GM19238 (cell line): Measurements from ENCODE around the gene SENP5.
A peak's percentile ranks its signal among the peaks of the same experiment; 100 is the strongest.
"Not testable (repeated sequence)": the region's sequence is repeated elsewhere in the genome, so short reads cannot be mapped to it uniquely, and the experiment has no call there.

ENCODE experiments used
- DNase-seq: peaks from one replicate; pipeline ENCODE4 v3.0.0; 2011; ENCODE audit warnings: low spot score; ENCODE audit not compliant: insufficient read length

Gene SENP5

DNA sequence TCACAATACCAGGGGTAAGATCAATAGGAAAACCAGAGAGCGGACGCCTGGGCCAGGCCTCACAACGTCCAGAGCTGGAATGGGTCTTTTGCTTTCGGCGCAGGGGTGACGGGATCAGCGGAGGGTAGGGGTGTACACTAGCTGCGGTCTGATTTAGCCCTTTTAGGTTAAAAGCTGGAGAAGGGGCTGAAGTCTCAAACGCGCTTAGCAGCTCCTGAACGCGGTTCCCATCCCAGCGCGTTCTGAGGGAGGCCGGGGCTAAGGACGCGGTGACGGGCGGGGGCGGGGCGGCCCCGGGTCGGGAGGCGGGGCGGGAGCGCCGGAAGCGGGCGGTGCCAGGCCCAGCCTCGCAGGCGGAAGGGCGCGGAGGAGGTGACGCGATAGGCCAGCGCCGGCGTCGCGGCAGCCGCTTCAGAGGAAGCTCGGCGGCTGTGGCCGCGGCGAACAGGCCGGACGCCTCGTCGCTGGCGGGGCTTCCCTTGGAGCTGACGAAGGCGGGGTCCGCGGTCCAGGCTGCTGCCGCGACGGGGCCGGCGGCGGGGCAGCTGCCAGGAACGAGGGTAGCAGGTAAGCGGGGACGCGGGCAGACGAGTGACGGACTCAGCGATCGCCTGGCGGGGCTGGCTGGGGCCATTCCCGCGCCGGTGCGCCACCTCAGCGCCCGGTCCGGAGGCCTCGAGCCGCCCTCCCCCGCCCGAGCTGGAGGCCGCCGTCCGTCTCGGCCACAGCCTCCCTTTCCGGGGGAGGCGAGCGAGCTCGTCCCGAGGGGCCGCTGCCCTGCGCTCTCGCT is at the start of gene SENP5:
Gene SENP5, plus strand, starts transcription at position 414 of the 790 bp plus-strand sequence. CDS start 17,262 bp downstream, outside the sequence.
- DNase-seq = peak; percentile 79

- no peak for DNase-seq
These were observed 45.8 kb upstream of the SENP5 start for GRCh38 chr3:196821806-196822355.

GRCh38 chr3:196829651-196830050 is 38.1 kb upstream of the SENP5 start:
- DNase-seq = not testable (repeated sequence)

DNA sequence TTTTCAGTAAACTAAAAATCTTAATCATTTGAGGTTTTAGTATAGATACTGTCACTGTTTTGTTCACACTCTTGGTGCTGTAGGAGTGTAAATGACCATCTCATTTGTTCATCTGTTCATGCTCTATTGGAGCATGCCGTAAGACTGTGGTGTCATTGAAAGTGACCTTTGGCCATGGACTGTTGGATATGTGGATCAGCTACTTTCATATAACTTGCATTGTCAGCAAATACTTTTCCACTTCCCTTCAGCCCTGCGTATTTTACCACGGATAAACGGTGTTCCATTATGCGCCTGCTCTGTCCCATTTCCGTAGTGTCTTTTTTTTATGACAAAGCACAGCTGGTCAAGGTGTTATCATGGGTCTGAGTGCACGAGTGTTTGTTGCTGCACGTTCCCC is 32.6 kb upstream of the SENP5 start:
- no peak for DNase-seq

- DNase-seq = not testable (repeated sequence)
These were observed 31.1 kb upstream of the SENP5 start for GRCh38 chr3:196836626-196837025.

- peak; percentile 62 for DNase-seq
These were observed 29.8 kb upstream of the SENP5 start for GRCh38 chr3:196837819-196838420.

DNA sequence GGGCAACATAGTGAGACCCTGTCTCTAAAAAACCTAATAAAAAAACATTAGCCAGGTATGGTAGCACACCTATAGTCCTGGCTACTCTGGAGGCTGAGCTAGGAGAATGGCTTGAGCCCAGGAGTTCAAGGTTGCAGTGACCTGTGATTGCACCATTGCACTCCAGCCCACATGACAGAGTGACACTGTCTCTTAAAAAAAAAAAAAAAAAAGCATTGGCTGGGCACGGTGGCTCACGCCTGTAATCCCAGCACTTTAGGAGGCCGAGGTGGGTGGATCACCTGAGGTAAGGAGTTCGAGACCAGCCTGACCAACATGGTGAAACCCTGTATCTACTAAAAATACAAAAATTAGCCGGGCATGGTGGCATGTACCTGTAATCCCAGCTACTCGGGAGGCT is 28.4 kb upstream of the SENP5 start:
- not testable (repeated sequence) for DNase-seq

DNA sequence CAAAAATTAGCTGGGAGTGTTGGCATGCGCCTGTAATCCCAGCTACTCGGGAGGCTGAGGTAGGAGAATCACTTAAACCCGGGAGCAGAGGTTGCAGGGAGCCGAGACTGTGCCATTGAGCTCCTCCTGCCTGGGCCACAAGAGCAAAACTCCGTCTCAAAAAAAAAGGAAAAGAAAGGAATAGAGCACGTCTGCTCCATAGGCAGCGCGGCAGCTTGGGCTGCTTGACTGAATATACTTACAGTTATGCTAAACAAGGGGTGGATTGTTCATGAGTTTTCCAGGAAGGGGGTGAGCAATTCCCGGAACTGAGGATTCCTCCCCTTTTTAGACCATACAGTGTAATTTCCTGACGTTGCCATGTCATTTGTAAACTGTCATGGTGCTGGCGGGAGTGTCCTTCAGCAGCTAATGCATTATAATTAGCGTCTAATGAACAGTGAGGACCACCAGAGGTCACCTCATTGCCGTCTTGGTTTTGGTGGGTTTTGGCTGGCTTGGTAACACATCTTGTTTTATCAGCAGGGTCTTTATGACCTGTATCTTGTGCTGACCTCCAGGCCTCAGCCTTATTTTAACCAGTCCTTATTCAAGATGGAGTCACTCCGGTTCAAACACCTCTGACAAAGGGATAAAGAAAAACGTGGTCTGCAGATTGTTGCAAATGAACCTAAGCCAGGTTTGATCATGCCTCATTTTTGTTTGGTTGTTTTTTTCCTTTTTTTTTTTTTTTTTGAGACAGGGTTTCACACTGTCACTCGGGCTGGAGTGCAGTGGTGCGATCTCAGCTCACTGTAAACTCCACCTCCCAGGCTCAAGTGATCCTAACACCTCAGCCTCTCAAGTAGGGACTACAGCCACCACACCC is 24.9 kb upstream of the SENP5 start:
- DNase-seq = no peak

- no peak for DNase-seq
These were observed 24.1 kb upstream of the SENP5 start for GRCh38 chr3:196843435-196844110.

DNA sequence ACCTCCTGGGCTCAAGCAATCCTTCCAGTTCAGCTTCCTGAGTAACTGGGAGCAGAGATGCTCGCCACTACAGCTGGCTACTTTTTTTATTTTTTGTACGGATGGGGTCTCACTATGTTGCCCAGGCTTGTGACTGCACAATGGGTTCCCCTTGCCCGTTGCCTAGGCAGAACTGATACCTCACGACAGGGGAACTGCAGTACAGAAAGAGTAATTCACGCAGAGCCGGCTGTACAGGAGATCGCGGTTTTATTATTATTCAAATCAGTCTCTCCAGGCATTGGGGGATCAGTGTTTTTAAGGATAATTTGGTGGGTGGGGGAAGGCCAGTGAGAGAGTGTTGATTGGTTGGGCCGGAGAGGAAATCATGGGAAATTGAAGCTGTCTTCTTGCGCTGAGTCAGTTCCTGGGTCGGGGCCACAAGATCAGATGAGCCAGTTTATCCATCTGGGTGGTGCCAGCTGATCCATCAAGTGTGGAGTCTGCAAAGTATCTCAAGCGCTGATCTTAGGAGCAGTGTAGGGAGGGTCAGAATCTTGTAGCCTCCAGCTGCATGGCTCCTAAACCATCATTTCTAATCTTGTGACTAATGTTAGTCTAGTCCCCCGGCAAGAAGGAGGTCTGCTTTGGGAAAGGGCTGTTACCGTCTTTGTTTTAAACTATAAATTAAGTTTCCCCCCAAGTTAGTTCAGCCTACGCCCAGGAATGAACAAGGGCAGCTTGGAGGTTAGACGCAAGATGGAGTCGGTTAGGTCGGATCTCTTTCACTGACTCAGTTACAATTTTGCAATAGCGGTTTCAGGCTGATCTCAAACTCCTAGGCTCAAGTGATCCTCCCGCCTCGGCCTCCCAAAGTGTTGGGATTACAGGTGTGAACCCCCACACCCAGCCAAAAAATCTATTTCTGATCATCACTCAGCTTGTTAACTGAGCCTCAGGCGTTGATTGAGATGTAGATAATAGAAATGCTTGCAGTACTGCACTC is 23.2 kb upstream of the SENP5 start:
- DNase-seq = not testable (repeated sequence)

GRCh38 chr3:196848375-196848774 is 19.3 kb upstream of the SENP5 start:
- not testable (repeated sequence) for DNase-seq

- DNase-seq = no peak
These were observed 18.5 kb upstream of the SENP5 start for GRCh38 chr3:196849180-196849741.

- not testable (repeated sequence) for DNase-seq
These were observed 4.7 kb upstream of the SENP5 start for GRCh38 chr3:196863000-196863399.

DNA sequence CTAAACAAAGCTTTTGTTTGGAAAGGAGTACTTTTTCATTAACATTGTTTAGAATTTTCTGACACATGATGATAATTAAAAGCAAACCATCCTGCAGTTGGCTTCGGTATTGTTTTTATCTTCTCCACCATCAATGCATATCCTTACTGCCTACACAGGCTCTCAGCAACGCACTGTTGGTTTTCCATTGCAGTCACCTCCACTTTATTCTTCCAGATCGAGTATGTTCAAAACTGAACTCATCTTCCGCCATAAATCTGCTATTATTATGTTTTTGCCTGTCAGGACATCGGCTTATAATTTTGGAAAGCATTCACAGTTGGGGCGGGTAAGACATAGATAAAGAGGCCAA is 589 bp upstream of the SENP5 start:
- no peak for DNase-seq

GRCh38 chr3:196868297-196868661 is 559 bp downstream of the SENP5 start:
- no peak for DNase-seq

- DNase-seq = no peak
These were observed 4.6 kb downstream of the SENP5 start for GRCh38 chr3:196872316-196872715.

DNA sequence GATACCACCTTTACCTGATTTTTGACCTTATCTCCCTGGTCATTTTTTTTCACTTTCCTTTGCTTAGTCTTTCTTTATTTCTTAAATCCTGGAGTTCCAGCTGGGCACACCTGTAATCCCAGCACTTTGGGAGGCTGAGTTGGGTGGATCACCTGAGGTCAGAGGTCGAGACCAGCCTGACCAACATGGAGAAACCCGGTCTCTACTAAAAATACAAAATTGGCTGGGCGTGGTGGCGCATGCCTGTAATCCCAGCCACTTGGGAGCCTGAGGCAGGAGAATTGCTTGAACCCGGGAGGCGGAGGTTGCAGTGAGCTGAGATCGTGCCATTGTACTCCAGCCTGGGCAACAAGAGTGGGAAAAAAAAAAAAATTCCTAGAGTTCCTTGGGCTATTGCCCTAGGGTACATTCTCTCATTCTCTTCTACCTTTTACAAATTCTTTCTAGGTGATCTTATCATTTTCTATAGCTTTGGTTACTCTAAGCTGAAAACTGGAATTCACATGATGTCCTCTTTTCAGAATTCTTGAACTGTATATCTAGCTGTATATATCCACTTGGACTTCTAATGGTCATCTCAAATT is 6.9 kb downstream of the SENP5 start:
- not testable (repeated sequence) for DNase-seq

- no peak for DNase-seq
These were observed 7.5 kb downstream of the SENP5 start for GRCh38 chr3:196875258-196875657.

DNA sequence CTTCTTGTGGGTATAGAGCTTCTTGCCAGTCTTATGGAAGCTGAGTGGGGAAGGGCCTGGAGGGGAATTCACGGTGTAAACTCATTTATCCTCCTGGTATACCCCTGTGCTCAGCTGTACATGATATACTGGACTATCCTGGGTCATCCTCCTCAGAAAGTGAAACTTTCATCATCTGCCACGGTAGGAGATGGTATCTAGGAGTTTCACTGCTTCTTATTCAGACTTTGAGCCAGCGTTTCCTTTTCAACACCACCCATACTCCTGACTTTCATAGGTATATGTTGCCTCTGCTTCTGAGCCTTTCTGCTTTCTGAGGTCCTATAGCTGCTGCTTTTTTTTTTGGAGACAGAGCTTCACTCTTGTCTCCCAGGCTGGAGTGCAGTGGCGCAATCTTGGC is 15.6 kb downstream of the SENP5 start:
- DNase-seq = no peak
